Mucosa of descending colon (tissue), 3 donors: ENCODE data around the gene SSBP3. TPM values are rescaled to one million over a fixed set of nuclear protein-coding genes. Genes with fewer than 3 reads are reported as not detected.

Experiments
- ATAC-seq: fragments of 200-7000 bp; cut with Tn5 transposase; one replicate; pipeline ENCODE4 v1.9.1; 2020; ENCODE audit warnings: mild to moderate bottlenecking, moderate library complexity
- DNase-seq, 3 donors: peaks; one replicate each; pipeline ENCODE4 v3.0.0-alpha.2; 2020
- H3K36me3 ChIP-seq: fragments of 200-600 bp; one replicate; pipeline ENCODE4 v1.8.0; 2021; ENCODE audit warnings: low read depth, mild to moderate bottlenecking
- H3K4me1 ChIP-seq: fragments of 200-600 bp; one replicate; pipeline ENCODE4 v1.8.0; 2021; ENCODE audit warnings: low read depth, mild to moderate bottlenecking
- H3K4me3 ChIP-seq: fragments of 200-600 bp; one replicate; pipeline ENCODE4 v1.8.0; 2021; ENCODE audit warnings: mild to moderate bottlenecking
- H3K9me3 ChIP-seq: fragments of 200-600 bp; one replicate; pipeline ENCODE4 v1.8.0; 2021; ENCODE audit warnings: mild to moderate bottlenecking
- CTCF ChIP-seq: fragments of 200-600 bp; IDR thresholded peaks from one replicate; pipeline ENCODE4 v1.8.0; 2022; ENCODE audit warnings: antibody characterized with exemption, mild to moderate bottlenecking
- intact Hi-C, 2 donors: fragments of 100-400 bp; cut with DNase I in 1 of 2; cut with micrococcal nuclease in 1 of 2; formaldehyde crosslinking; loops; one replicate each; pipeline versions ENCODE4 v1.11.0 to v1.11.1; 2022; cut with DNase I, micrococcal nuclease
- total RNA-seq, 3 donors: library from RNA; stranded (reverse); fragmentation: NEBNext Ultra II Directional in 2 of 3; extraction: Animal tissue kit (Norgen Biotek cat#: 25700) in 2 of 3; gene quantifications; one replicate each; pipeline versions ENCODE4 v1.2.1 to v1.2.4, GENCODE V29; 2021 to 2023
- donor health status: DM: no; HTN: no; CAD: no; lungs with moderate emphysema.
- donor health status: DM: no; HTN: no; CAD: no.
- donor health status: DM: no; HTN: yes; CAD: no.

Gene SSBP3
- total RNA-seq, 3 donors from 2014 or later = 77.8 to 85.1 (median 82.0) TPM

GRCh38 chr1:54374766-54375165, 31.4 kb downstream of the SSBP3 start:
- Histone ChIP-seq H3K4me1 (peaks cover 31% of the 10 kb centered on the region), H3K9me3 (no peaks in the 10 kb centered on the region), H3K4me3 (no peak overlapping the region), H3K36me3 (no peaks in the 10 kb centered on the region)
- ATAC-seq = no peak
- DNase-seq = no peak
- intact Hi-C loops = no loop called here
- TF ChIP-seq CTCF = no peak

- TF ChIP-seq CTCF = no peak
- no peak for DNase-seq
- intact Hi-C loops = no loop called here
These were observed 33.2 kb downstream of the SSBP3 start for GRCh38 chr1:54372978-54373377.

GRCh38 chr1:54371942-54372275, 34.3 kb downstream of the SSBP3 start:
- DNase-seq (no peak), ATAC-seq (peak; percentile 71)
- Histone ChIP-seq H3K4me1 (peaks cover 26% of the 10 kb centered on the region), H3K9me3 (no peaks in the 10 kb centered on the region), H3K4me3 (no peak overlapping the region), H3K36me3 (no peaks in the 10 kb centered on the region)
- no peak for TF ChIP-seq CTCF
- intact Hi-C loops = no loop called here

More at GRCh38 chr1:54372978-54373377, 33.2 kb downstream of the SSBP3 start:
- H3K36me3 ChIP-seq = no peaks in the 10 kb centered on the region
- ATAC-seq = no peak
- no peaks in the 10 kb centered on the region for H3K9me3 ChIP-seq
- H3K4me1 ChIP-seq = peaks cover 31% of the 10 kb centered on the region
- no peak overlapping the region for H3K4me3 ChIP-seq

GRCh38 chr1:54371038-54371941, 34.9 kb downstream of the SSBP3 start:
- intact Hi-C loops = no loop called here
- TF ChIP-seq CTCF = no peak
- Histone ChIP-seq H3K9me3 (no peaks in the 10 kb centered on the region), H3K4me1 (peaks cover 23% of the 10 kb centered on the region), H3K36me3 (no peaks in the 10 kb centered on the region), H3K4me3 (no peak overlapping the region)
- peak; percentile 62 to 68 (median 68) for DNase-seq
- ATAC-seq = peak; percentile 74

- DNase-seq = no peak
These were observed 35.8 kb downstream of the SSBP3 start for GRCh38 chr1:54370287-54370989.

More at GRCh38 chr1:54370287-54370989, 35.8 kb downstream of the SSBP3 start:
- Histone ChIP-seq H3K4me1 (peaks cover 25% of the 10 kb centered on the region), H3K4me3 (no peak overlapping the region), H3K9me3 (no peaks in the 10 kb centered on the region), H3K36me3 (no peaks in the 10 kb centered on the region)
- TF ChIP-seq CTCF = no peak
- no peak for ATAC-seq
- intact Hi-C loops = no loop called here
